Stimulated activated CD4-positive, alpha-beta T cell treated with anti-CD3 and anti-CD28 coated beads, TNF-alpha, amount 100 ng/mL, for 48 hours (primary cell): ENCODE data around the gene OLA1.
A peak's percentile ranks its signal among the peaks of the same experiment; 100 is the strongest.

ENCODE experiments used
- DNase-seq, 3 donors: peaks; one replicate each; pipeline ENCODE4 v3.0.0-alpha.2; 2020; ENCODE audit warnings: low read depth in 3 of 3

OLA1 gene

DNA sequence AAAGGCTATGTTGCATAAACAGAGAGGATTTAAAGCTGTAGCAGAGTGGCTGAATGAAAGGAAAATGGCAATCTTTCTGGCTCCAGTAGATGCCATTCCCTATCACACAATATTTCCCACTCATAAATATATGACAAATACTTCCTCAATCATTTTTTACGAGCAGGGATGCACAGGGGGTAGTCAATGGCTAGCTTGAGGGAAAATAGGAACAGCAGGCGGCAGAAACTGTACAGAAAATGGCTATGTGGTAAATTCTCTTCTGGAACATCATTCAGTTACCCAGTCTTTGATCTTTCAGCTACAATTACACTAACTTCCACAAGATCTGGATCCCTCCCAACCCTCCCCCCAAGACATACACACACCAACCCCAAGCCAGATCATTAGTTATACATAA is 127.2 kb downstream of the OLA1 start:
- no peak for DNase-seq

DNA sequence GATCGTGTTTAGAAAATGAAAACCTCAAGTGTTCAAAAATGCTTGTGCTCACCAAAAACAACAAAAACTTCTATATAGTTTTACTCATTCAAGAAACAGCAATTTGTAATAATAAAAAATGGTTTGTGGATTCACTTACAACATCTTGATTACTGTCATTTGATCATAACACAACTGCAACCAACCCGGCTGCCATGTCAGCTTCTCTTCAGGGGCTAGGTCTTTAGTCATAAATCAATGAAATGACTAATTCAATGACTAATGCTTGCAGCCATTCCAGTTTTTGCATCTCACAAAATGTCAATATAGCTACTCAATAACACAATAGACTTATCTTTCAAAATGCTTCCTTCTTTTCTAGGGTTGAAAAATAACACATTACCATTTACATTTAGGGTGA is 128.0 kb downstream of the OLA1 start:
- DNase-seq = peak; percentile 18 to 48 (median 19)

DNA sequence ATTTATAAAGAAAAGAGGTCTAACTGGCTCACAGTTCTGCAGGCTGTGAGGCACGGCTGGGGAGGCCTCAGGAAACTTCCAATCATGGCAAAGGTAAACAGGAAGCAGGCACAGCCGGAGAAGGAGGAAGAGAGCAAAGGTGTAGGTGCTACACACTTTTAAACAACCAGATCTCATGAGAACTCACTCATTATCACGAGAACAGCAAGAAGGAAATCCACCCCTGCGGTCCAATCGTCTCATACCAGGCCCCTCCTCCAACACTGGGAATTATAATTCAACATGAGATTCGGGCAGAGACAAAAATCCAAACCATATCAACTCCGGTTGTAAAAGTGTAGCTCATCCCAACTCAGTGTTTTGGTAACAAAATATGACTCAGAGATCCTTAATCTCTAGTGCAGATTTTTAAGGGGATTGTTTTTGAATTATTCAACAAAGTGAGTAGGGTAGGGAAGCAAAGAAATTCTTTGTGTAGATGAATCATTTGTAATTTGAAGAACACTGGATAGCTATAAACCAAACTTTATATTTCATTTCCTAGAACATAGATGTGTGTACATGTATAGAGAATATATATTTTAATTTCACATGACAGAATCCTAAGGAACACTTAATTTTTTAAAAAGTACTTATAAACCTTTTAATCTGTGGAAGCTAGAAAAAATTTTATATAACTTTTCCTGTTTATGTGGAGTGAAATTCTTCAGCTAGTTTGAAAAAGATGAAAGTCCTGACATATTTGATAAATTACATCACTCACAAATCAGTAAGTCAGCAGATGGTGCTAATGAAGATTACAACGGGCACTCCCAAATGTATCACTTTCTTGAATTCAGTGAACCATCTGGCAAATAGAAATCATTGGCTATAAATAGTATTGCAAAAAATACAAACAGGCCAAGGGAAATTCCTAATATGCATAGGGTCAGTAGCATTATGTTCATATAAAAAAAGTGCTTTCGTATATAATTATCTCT is 130.1 kb downstream of the OLA1 start:
- DNase-seq = no peak

DNA sequence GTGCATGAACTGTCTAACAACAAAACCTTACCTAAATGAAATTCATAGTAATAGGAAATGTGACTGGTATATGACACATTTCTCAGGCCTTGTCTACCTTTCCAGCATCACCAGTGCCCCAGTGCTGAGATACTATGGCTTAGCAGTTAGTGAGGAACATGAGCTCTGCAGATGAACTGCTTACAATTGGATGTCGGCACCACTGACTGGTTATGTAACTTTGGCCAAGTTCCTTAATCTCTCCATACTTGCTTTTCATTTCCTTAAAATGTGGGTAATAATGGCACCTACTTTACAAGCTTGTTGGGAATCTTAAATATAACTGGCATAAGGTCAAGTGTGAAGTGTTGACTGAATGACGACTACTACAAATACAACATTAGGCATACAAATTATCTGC is 136.3 kb downstream of the OLA1 start:
- no peak for DNase-seq

DNA sequence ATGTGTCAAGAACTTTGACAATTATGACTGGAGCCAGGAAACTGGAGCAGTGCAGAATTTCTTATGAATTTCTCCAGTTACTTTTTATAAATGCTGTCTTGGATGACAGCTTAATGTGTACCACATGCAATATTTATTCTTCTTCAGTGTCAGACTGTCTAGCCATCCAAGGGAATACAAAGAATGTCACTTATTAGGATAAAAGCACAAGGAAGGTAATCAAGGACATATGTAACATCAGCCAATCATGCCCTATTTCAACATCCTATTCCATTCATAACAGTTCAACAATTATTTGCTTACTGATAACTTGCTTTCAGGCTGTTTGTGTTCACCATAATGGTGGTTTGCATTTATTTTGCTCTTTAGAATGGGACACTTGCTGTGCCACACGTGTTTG is 139.8 kb downstream of the OLA1 start:
- DNase-seq = no peak

DNA sequence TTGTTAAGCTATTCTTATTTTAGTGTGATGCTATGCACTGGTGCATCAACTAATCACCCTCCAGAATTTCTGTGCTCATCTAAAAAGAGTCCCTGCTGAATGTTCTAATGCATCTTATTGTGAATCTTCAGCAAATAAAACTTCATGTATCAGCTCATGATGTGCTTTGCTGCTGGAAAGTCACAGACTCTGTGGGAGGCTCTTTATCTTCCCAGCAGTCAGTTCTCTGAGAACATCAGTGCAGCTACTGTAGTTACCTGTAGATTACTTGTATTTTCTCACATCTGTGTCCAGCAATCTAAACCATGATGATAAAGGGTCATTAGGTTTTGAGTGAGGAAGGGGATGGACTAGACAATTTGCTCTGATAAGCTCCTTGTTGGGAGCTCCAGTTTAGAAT is 141.6 kb downstream of the OLA1 start:
- no peak for DNase-seq

DNA sequence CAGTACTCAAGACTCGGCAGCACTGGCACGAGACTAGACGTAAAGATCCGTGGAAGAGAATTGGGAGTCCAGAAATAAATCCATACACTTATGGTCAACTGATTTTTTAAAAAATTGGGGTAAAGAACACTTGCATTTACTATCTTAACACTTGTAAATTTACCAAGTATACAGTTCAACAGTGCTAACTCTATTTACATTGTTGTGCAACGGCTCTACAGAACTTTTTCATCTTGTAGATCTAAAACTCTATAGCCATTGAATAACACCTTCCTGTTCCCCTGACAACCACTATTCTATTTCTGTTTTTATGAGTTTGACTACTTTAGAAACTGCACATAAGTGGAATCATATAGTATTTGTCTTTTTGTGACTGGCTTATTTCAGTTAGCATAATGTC is 153.8 kb downstream of the OLA1 start:
- DNase-seq = no peak

DNA sequence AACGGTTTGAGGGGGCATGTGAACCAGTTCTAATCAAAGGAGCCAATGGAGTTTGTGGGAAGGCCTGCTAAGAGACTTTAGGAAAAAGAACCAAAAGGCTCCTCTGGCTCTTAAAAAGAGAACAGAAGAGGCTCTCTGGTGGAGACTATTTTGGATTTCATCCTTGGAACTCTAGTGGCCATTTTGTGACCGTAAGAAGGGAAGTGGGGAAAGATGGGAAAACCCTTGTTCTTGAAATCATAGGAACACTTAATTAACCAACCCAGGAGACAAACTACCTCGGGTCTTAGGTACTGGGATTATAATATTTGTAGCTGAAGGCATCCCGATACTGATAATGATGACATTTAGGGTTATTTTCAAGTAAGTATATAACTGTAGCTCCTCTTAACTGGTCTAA is 157.9 kb downstream of the OLA1 start:
- no peak for DNase-seq

DNA sequence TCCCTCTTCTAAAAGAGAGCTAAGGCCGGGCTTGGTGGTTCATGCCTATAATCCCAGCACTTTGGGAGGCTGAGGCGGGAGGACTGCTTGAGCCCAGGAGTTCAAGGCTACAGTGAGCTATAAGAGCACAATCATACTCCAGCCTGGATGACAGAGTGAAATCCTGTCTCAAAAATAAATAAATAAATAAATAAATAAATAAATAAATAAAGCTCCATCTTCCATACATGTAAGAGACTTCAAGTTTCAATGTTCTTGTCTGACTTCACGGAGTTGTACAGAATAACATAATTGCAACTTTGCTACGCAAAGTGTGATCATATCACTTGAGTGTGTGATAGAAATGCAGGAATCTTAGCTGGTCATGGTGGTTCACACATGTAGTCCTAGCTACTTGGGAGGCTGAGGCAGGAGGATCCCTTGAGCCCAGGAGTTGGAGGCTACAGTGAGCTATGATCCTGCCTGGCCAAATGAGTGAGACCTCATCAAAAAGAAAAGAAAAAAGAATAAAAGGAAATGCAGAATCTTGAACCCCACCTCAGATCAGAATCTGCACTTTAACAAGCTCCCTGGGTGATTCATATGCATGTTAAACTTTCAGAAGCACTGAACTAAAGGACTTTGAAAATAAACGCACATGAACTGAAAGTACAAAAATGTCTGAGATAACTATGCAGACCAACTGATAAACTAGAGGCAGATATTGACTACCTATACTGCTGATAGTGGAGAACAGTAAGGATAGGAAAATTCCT is 159.4 kb downstream of the OLA1 start:
- DNase-seq = no peak

DNA sequence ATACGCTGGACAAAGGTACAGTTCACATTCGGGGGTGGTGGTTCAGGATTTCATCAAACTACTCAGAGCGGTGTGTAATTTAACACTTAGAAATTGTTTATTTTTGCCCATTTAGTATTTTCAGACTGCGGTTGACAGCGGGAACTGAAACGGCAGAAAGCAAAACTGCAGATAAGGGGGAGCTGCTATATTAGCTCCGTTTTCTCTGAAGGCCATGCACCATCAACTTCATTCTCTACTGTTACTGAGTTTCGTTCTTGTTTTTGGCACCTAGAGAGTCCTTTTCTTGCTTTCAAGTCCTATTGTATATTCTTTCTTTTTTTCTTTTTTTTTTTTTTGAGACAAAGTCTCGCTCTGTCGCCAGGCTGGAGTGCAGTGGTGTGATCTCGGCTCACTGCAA is 161.6 kb downstream of the OLA1 start:
- no peak for DNase-seq

DNA sequence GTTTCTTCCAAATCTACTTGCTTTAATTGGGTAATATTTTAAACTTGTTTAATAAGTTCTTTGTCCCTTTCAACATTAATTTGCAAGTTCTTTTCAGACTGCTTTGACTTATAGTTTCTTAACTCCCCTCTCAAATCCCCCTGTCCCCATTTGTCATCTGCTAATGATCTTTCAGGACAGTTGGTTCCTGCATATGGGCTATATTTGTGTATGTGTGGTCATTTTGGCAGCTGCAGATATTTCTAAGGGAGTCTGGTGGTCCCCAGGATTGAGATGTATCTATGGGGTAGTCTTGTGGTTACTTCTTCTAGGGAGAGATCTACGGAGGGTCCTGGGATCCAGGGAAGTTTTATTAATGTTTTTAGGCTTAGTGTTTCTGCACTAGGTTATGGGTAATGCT is 162.6 kb downstream of the OLA1 start:
- no peak for DNase-seq

DNA sequence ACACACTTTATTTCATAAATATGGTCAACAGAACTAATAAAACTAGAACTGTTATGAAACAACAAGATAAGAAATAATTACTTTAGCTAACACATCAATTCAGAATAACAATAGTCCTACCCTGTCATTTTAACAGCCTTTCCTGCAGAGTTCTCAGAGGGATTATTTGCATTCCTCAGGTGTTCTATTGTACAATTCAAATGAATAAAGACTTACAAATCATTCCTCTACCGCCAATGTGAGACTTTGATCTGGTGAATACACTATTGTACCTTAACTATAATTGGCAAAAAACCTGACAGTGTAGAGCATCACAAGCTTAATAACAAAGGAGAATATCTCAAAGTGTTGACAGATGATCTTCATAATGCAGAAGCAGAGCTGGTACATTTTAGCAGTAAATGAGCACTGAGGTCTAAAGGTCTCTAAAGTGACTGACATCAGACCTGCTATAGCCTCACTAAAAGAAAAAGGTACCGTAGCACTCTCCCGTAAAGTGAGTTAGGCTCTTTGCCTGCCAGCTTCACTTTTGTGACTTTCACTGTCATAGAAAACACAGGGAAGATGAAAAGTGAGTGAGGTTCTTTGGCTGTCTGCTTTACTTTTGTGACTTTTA is 164.4 kb downstream of the OLA1 start:
- DNase-seq = no peak

DNA sequence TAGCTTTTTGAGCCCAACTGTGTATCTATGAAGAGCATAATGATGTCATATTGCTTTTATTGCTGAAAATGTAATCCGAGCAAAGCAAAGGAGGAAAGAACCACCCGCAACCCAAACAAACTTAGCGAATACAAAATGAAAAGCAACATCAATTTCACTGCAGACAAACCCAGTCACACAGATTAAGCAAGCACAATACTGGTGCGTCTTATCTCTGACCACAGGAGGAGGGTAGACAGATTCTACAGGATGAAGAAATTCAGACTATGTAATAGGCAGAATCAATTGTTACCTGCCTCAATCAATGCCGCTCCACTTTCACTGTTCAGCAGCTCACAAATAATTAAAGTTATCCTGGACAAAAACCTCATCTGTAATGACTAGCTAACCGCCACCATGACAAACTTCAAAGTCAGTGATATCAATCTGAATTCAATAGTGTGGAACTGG is 167.6 kb downstream of the OLA1 start:
- DNase-seq = no peak

DNA sequence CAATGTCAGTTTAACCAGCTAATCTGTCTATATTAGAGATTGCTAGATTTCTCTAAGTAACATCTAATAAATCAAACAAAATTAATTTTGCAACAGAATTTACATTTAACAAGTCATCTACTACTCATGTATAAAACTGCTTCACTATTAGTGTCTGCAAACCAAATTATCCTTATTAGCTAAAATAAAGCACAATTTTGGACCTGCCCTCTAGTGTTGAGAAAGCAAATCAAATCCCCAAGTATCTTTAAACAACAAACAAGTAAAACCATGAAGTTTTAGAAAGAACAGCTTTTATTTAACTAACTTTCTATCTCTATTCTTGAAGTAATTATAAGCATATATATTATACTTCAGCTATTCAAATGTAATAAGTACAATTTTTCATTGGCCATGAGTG is 170.1 kb downstream of the OLA1 start:
- no peak for DNase-seq

DNA sequence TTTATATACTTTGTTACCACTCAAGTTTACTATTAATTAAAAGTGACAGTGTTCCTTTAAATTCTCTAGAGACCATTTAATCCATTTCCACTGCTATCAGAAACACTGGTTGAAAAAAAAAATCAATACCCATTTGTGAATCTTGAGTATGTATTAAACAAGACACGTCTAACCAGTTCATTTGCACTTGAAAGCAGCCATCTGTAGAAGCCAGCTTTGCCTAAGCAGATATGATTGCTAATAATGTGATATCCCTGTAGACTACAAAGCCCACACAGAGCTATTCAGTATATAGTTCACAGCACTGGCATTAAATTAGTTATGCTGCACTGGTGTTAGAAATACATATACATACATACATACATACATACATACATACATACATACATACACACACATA is 171.4 kb downstream of the OLA1 start:
- DNase-seq = no peak

DNA sequence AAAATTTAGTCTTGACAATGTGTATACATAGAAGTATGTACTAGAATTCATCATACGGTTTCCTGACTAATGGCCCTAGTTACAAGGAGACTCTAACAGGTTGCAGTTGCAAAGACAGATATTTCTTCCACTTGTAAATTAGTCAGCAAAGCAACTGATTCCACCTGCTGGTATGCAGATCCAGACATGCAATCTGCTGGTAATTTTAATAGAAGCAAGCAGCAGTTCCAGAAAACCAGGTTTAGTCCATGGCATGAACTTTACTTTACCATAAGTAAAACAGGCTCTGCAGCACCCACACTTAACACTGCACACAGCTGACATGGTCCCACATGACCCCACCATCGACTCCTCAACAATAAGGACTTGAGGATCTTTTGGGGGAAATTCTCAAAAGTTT is 172.3 kb downstream of the OLA1 start:
- no peak for DNase-seq

DNA sequence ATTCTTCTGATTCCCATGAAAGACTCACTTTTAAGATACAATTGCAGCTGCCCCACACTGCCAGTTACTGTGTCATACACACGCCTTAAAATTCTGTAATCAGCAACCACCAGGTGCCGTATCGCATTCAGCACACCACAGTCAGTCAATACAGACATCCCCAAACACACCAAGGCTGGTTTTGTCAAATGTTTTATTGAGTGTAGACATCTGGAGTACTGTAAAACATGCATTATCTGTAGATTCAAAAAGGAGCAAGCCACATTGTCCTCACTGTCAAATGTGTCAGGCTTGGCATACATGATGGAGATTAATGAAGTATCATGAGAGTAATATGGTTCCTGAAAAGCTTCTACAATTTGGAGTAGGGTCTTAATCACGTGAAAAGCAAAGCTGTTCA is 173.5 kb downstream of the OLA1 start:
- DNase-seq = no peak

DNA sequence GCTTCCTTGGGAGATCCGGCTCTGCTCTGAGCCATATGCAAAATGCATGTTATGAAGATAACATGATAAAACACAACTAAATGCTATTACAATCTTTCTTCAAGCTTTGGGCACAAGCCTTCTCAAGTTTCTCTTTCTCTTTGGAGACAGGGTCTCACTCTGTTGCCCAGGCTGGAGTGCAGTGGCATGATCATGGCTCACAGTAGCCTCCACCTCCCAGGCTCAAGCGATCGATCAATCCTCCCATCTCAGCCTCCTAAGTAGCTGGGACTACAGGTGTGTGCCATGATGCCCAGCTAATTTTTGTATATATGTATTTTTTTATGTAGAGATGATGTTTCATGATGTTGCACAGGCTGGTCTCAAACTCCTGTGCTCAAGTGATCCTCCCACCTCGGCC is 175.5 kb downstream of the OLA1 start:
- no peak for DNase-seq

DNA sequence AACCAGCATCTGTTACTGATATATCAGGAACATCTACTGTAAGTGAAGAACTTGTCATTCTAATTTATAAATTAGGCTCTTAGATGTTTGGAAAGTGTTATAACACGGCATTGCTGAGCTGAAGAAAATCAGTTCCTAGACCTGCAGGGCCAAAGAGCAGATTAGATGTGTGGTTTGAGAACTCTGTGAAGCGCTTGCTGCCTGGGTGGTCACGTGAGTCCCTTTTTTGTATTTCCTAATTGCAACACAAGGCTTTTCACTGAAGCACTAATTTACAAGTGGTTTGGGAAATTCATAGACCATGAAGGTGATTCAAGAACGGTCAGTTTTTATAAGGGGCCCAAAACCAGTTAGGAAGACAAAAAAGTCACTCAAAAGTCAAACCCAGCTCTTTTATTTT is 176.3 kb downstream of the OLA1 start:
- DNase-seq = no peak

DNA sequence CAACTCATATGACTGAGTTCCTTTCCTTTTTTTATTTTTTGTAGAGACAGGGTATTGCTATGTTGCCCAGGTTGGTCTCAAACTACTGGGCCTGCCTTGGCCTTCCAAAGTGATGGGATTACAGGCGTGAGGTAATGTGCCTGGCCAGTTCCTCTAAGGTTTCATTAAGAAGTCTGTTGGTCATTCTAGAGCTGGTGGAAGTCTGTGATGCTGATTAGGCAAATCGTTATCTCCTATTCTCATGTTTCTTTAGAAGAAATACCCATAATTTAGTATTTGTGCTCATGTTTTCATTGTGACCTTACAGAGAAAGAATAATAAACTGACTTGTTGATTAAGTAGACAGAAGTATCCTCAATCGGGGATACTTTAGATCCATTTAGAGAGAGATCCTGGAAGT is 177.0 kb downstream of the OLA1 start:
- no peak for DNase-seq

DNA sequence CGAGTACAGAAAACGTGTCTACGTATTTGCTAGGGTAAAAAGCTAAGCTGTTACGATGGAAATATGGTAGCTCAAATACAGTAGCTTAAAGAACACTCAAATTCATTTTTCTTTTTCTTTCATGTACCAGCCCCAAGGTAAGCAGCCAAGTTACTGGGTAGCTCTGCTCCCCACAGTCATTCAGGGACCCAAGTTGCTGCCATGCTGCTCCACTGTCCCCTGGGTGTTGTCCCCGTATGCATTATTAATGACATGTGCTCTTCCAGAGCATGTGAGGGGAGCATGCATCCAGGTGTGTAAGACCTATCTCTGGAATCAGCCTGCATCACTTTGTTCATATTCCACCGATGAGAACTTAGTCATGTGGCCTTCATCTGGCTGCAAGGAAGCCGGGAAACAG is 178.1 kb downstream of the OLA1 start:
- DNase-seq = no peak

DNA sequence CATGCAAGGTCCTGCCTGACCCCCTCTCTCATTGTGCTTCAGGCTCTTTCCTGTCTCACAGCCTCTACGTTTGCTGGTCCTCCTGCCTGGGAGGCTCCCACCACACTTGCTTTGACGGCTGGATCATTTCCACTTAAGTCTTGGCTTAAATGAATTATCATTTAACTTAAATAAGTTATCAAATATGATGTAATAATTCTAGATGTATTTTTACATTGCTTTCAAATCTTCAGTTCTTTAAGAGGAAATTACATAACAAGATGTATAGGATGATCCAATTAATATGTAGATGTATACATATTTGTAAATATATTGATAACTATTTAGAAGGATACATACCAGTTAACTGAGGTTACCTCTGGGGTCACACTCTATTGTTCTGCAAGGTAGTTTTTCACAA is 180.5 kb downstream of the OLA1 start:
- no peak for DNase-seq

DNA sequence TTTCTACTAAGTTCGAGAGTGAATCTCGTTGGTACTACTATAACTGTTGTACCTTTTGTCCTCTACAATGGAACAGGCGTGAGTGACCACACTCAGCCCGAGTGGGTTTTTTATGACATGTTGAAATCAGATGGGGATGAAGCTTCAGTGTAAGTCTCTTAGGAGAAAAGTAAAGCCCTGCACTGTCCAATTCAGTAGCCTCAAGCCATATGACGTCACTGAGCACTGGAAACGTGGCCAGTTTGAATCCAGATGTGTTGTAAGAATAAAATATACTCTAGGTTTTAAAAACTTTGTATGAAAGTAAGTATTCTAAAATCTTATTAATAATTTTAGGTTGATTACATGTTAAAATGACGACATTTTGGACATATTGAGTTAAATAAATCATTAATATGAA is 181.5 kb downstream of the OLA1 start:
- no peak for DNase-seq
